Upper lobe of left lung (tissue), 6 donors: ENCODE measurements around the gene DYDC2. TPM values are rescaled to one million over a fixed set of nuclear protein-coding genes. Genes with fewer than 3 reads are reported as not detected.
A peak's percentile ranks its signal among the peaks of the same experiment; 100 is the strongest.

ENCODE experiments used
- ATAC-seq, 2 donors: fragments of 200-7000 bp; cut with Tn5 transposase; one replicate each; pipeline ENCODE4 v1.9.1; 2022; ENCODE audit warnings: mild to moderate bottlenecking in 2 of 2, moderate library complexity in 2 of 2; ENCODE audit not compliant: low FRiP score in 2 of 2
- DNase-seq, 2 donors: peaks; one replicate each; pipeline ENCODE4 v3.0.0-alpha.2; 2019 to 2020
- H3K27ac ChIP-seq, 4 donors: fragments of 200-600 bp; sonication (generic); one replicate each; pipeline ENCODE4 v1.5.1; 2016 to 2019
- H3K27me3 ChIP-seq, 4 donors: fragments of 200-600 bp; sonication (generic); one replicate each; pipeline ENCODE4 v1.5.1; 2017 to 2019
- H3K36me3 ChIP-seq, 4 donors: fragments of 200-600 bp; sonication (generic); one replicate each; pipeline ENCODE4 v1.5.1; 2016 to 2019
- H3K4me1 ChIP-seq, 4 donors: fragments of 200-600 bp; sonication (generic); one replicate each; pipeline ENCODE4 v1.5.1; 2018 to 2019
- H3K4me3 ChIP-seq, 4 donors: fragments of 200-600 bp; sonication (generic); one replicate each; pipeline ENCODE4 v1.5.1; 2017 to 2019; ENCODE audit warnings: mild to moderate bottlenecking in 2 of 4, moderate library complexity in 1 of 4
- H3K9me3 ChIP-seq, 4 donors: fragments of 200-600 bp; sonication (generic); one replicate each; pipeline ENCODE4 v1.5.1; 2018 to 2019
- CTCF ChIP-seq, 6 experiments: fragments of 450-650 bp in 4 of 6; fragments of 200-600 bp in 2 of 6; sonication (generic) in 2 of 6; IDR thresholded peaks; one replicate each; pipeline ENCODE4 v1.5.1; 2016 to 2019; ENCODE audit warnings: antibody characterized with exemption in 6 of 6
- EP300 ChIP-seq, 4 donors: sonication (generic); formaldehyde crosslinking; IDR thresholded peaks; one replicate each; pipeline ENCODE4 v1.5.1; 2017; ENCODE audit warnings: antibody characterized with exemption in 4 of 4, control low read depth in 2 of 4
- POLR2A ChIP-seq, 4 donors: fragments of 450-650 bp; IDR thresholded peaks; one replicate each; pipeline ENCODE4 v1.5.1; 2016 to 2017; ENCODE audit warnings: antibody characterized with exemption in 4 of 4, mild to moderate bottlenecking in 2 of 4
- POLR2AphosphoS5 ChIP-seq, 2 donors: sonication (generic); formaldehyde crosslinking; IDR thresholded peaks; one replicate each; pipeline ENCODE4 v1.5.1; 2017; ENCODE audit warnings: antibody characterized with exemption in 2 of 2
- WGBS, 2 donors: methylation state at CpG; one replicate each; pipeline ENCODE4 v1.1.5; 2017 to 2018; 5-methylcytosine and 5-hydroxymethylcytosine counted together
- total RNA-seq, 6 donors: library from RNA; depleted of rRNA in 4 of 6; stranded (reverse); fragments of >200 nt in 4 of 6; gene quantifications; one replicate each; pipeline versions ENCODE4 v1.1.0 to v1.2.1, GENCODE V29; 2016 to 2021
- donor health status: DM: no; HTN: no; CAD: no; lungs with moderate emphysema.
- donor health status: DM: no; HTN: yes; CAD: no; lungs with severe emphysema.

The DYDC2 gene
- total RNA-seq, 6 donors from 2014 or later: 1.9 to 13.7 (median 3.6) TPM; not detected in 2

- peak; percentile 89 to 98 for DNase-seq
- Histone ChIP-seq H3K9me3 (no peaks in the 10 kb centered on the region), H3K36me3 (no peaks in the 10 kb centered on the region), H3K4me1 (peaks cover 10 to 30% (median 15%) of the 10 kb centered on the region in 4 donors), H3K4me3 (peak within 1 kb of the TSS; percentile 29 to 87 (median 77)), H3K27me3 (no peaks in the 10 kb centered on the region), H3K27ac (peak within 1 kb of the TSS; percentile 19 to 84 (median 46))
- 2% methylated on average over 38 to 48 of the region's 96 CpGs for WGBS, 2 donors
- peak; percentile 92 to 95 for ATAC-seq
- peak in 3 of 4 donors; percentile 30 to 65 (median 65) for TF ChIP-seq POLR2A (IDR thresholded peaks at IDR 0.05)
- peak in 3 of 6 experiments; percentile 15 to 19 (median 18) for TF ChIP-seq CTCF (IDR thresholded peaks at IDR 0.05)
- TF ChIP-seq POLR2AphosphoS5 (IDR thresholded peaks at IDR 0.05): peak in 1 of 2 donors; percentile 67
- no peak for TF ChIP-seq EP300 (IDR thresholded peaks at IDR 0.05)
These were observed 51.9 kb downstream of the DYDC2 start, which contains the start of gene PRXL2A for GRCh38 chr10:80408242-80409101. Gene PRXL2A (plus strand): TSS chr10:80408551. CDS start chr10:80420468, 11,917 bp downstream.

- ATAC-seq: no peak
These were observed 52.5 kb downstream of the DYDC2 start for GRCh38 chr10:80409121-80409520.

GRCh38 chr10:80410122-80410521 lies 53.5 kb downstream of the DYDC2 start:
- ATAC-seq (no peak), DNase-seq (no peak)
- Histone ChIP-seq H3K4me3 (no peak overlapping the region), H3K9me3 (no peaks in the 10 kb centered on the region), H3K4me1 (peaks cover 10 to 45% (median 17%) of the 10 kb centered on the region in 4 donors), H3K27me3 (no peaks in the 10 kb centered on the region), H3K36me3 (no peaks in the 10 kb centered on the region), H3K27ac (no peak overlapping the region)
- TF ChIP-seq EP300 (IDR thresholded peaks at IDR 0.05) (no peak), POLR2AphosphoS5 (IDR thresholded peaks at IDR 0.05) (no peak), POLR2A (IDR thresholded peaks at IDR 0.05) (no peak), CTCF (IDR thresholded peaks at IDR 0.05) (no peak)
- 70 to 92% methylated on average over 2 of the region's 2 CpGs for WGBS, 2 donors

More at GRCh38 chr10:80409121-80409520, 52.5 kb downstream of the DYDC2 start:
- Histone ChIP-seq H3K4me3 (peak overlapping the region in 3 of 4 donors; percentile 70 to 87 (median 84)), H3K4me1 (peaks cover 10 to 35% (median 17%) of the 10 kb centered on the region in 4 donors), H3K36me3 (no peaks in the 10 kb centered on the region), H3K27me3 (no peaks in the 10 kb centered on the region), H3K27ac (peak overlapping the region in 2 of 4 donors; percentile 68 to 84), H3K9me3 (no peaks in the 10 kb centered on the region)
- peak in 1 of 2 donors; percentile 20 for DNase-seq
- TF ChIP-seq CTCF (IDR thresholded peaks at IDR 0.05): no peak
- no peak for TF ChIP-seq POLR2AphosphoS5 (IDR thresholded peaks at IDR 0.05)
- TF ChIP-seq POLR2A (IDR thresholded peaks at IDR 0.05): no peak
- TF ChIP-seq EP300 (IDR thresholded peaks at IDR 0.05): no peak
- whole genome bisulfite sequencing, 2 donors: 38 to 53% methylated on average over 12 of the region's 12 CpGs

- WGBS, 2 donors: 83 to 87% methylated on average over 5 of the region's 5 CpGs
These were observed 54.1 kb downstream of the DYDC2 start for GRCh38 chr10:80410578-80411145.

More at GRCh38 chr10:80410578-80411145, 54.1 kb downstream of the DYDC2 start:
- H3K4me1 ChIP-seq: peaks cover 10 to 46% (median 17%) of the 10 kb centered on the region in 4 donors
- no peak for ATAC-seq
- H3K9me3 ChIP-seq: no peaks in the 10 kb centered on the region
- no peak overlapping the region for H3K27ac ChIP-seq
- H3K36me3 ChIP-seq: no peaks in the 10 kb centered on the region
- H3K27me3 ChIP-seq: no peaks in the 10 kb centered on the region
- no peak for DNase-seq
- no peak for TF ChIP-seq POLR2A (IDR thresholded peaks at IDR 0.05)
- TF ChIP-seq CTCF (IDR thresholded peaks at IDR 0.05): no peak
- no peak for TF ChIP-seq POLR2AphosphoS5 (IDR thresholded peaks at IDR 0.05)
- TF ChIP-seq EP300 (IDR thresholded peaks at IDR 0.05): no peak
- H3K4me3 ChIP-seq: no peak overlapping the region
